Tibial artery (tissue), 4 donors: ENCODE data around the gene SORCS2.

Experiments used
- DNase-seq, 2 donors: peaks; one replicate each; pipeline ENCODE4 v3.0.0-alpha.2; 2019
- H3K27ac ChIP-seq, 2 donors: fragments of 200-600 bp; sonication (generic) in 1 of 2; 1 replicate in 1 of 2; 2 replicates in 1 of 2; pipeline ENCODE4 v1.5.1; 2018 to 2019; ENCODE audit warnings: mild to moderate bottlenecking in 1 of 2
- H3K27me3 ChIP-seq, 2 donors: fragments of 200-600 bp; sonication (generic) in 1 of 2; one replicate each; pipeline versions ENCODE4 v1.5.1 to v1.6.0; 2016 to 2019
- H3K36me3 ChIP-seq, 3 donors: fragments of 200-600 bp; sonication (generic) in 2 of 3; one replicate each; pipeline ENCODE4 v1.5.1; 2016 to 2019; ENCODE audit warnings: mild to moderate bottlenecking in 2 of 3
- H3K4me1 ChIP-seq, 4 donors: fragments of 200-600 bp; sonication (generic) in 2 of 4; 1 replicate in 3 of 4; 2 replicates in 1 of 4; pipeline ENCODE4 v1.5.1; 2016 to 2019
- H3K4me3 ChIP-seq, 2 donors: fragments of 200-600 bp; sonication (generic) in 1 of 2; 1 replicate in 1 of 2; 2 replicates in 1 of 2; pipeline ENCODE4 v1.5.1; 2018 to 2019; ENCODE audit warnings: mild to moderate bottlenecking in 2 of 2
- H3K9me3 ChIP-seq, 3 donors: fragments of 200-600 bp; sonication (generic) in 1 of 3; one replicate each; pipeline ENCODE4 v1.5.1; 2016 to 2019
- intact Hi-C: fragments of 100-400 bp; cut with DNase I; formaldehyde crosslinking; loops from one replicate; pipeline ENCODE4 v1.15.0; 2023; ENCODE audit warnings: low total_unique reads
- TF ChIP-seq, protein P1 (sequence below), 2 experiments: fragments of 200-600 bp in 1 of 2; fragments of 450-650 bp in 1 of 2; IDR thresholded peaks; one replicate each; pipeline ENCODE4 v1.5.1; 2017 to 2019; ENCODE audit warnings: antibody characterized with exemption in 2 of 2, mild to moderate bottlenecking in 1 of 2, moderate library complexity in 1 of 2

SORCS2 gene

DNA sequence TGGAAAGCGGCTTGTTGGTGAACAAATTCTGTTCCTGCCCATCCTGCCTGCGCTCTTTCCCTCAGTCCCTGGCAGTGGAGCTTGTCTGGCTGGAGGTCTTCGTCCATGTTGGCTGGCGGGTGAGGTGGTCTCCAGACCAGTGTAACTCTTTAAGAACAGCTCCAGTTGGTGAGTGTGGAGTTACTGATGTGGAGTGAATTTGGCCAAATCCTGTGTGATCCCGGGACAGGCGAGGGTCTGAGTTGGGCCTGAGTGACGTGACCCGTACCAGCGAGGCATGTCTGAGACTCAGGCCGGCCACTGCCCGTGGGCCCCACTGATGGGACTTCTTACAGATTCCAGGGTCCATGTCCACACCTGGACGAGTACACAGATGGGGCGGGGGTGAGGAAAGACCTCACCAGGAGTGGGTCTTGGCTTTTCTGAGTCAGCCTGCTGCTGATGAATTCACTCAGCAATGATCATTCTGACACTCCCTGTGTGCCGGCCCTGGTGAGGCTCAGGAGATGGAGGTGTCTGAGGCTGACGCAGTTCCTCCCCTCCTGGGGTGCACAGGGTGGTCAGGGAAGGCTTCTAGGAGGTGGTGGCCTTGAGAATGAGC lies 196.9 kb downstream of the SORCS2 start:
- Histone ChIP-seq H3K4me3 (no peak overlapping the region), H3K36me3 (no peaks in the 10 kb centered on the region), H3K4me1 (no peaks in the 10 kb centered on the region), H3K27me3 (peaks cover 0 to 20% of the 10 kb centered on the region in 2 donors), H3K27ac (no peak overlapping the region), H3K9me3 (no peaks in the 10 kb centered on the region)
- TF ChIP-seq, protein P1, sequence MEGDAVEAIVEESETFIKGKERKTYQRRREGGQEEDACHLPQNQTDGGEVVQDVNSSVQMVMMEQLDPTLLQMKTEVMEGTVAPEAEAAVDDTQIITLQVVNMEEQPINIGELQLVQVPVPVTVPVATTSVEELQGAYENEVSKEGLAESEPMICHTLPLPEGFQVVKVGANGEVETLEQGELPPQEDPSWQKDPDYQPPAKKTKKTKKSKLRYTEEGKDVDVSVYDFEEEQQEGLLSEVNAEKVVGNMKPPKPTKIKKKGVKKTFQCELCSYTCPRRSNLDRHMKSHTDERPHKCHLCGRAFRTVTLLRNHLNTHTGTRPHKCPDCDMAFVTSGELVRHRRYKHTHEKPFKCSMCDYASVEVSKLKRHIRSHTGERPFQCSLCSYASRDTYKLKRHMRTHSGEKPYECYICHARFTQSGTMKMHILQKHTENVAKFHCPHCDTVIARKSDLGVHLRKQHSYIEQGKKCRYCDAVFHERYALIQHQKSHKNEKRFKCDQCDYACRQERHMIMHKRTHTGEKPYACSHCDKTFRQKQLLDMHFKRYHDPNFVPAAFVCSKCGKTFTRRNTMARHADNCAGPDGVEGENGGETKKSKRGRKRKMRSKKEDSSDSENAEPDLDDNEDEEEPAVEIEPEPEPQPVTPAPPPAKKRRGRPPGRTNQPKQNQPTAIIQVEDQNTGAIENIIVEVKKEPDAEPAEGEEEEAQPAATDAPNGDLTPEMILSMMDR (IDR thresholded peaks at IDR 0.05): no peak
- intact Hi-C loops: no loop called here
- peak; percentile 9 to 60 for DNase-seq

DNA sequence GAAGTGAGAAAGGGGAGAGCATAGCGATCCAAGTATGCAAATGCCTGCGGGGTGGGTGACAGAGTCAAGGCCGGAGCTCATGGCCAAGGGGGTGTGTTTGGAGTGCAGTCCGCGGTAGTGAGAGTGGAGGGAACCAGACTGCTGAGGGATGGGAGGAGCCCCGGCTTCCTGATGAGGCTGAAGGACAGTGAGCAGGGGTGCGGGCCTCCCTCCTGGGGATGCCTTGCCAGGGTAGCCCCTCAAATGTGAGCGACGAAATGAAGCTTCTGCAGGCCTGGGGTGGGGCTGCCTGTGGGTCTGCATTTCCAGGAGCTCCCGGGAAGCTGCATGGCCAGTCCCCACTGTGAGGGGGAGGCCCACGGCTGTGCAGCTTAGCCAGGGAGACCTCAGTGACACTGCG lies 197.4 kb downstream of the SORCS2 start:
- peak; percentile 16 to 51 for DNase-seq

GRCh38 chr4:7390336-7390735 lies 198.0 kb downstream of the SORCS2 start:
- Histone ChIP-seq H3K36me3 (no peaks in the 10 kb centered on the region), H3K4me1 (no peaks in the 10 kb centered on the region), H3K9me3 (no peaks in the 10 kb centered on the region), H3K4me3 (no peak overlapping the region), H3K27ac (no peak overlapping the region), H3K27me3 (peaks cover 0 to 25% of the 10 kb centered on the region in 2 donors)
- peak in 1 of 2 donors; percentile 10 for DNase-seq
- TF ChIP-seq, protein P1 (IDR thresholded peaks at IDR 0.05): no peak
- intact Hi-C loops: no loop called here

More for the DNA sequence above, 197.4 kb downstream of the SORCS2 start:
- H3K36me3 ChIP-seq: no peaks in the 10 kb centered on the region
- H3K4me1 ChIP-seq: no peaks in the 10 kb centered on the region
- TF ChIP-seq, protein P1 (IDR thresholded peaks at IDR 0.05): no peak
- H3K27me3 ChIP-seq: peaks cover 0 to 24% of the 10 kb centered on the region in 2 donors
- H3K27ac ChIP-seq: no peak overlapping the region
- intact Hi-C loops: no loop called here
- H3K9me3 ChIP-seq: no peaks in the 10 kb centered on the region
- H3K4me3 ChIP-seq: no peak overlapping the region

GRCh38 chr4:7390906-7391636 lies 198.7 kb downstream of the SORCS2 start:
- intact Hi-C loops: no loop called here
- H3K27me3 ChIP-seq: peaks cover 0 to 30% of the 10 kb centered on the region in 2 donors
- TF ChIP-seq, protein P1 (IDR thresholded peaks at IDR 0.05): no peak

GRCh38 chr4:7391637-7392437 lies 199.5 kb downstream of the SORCS2 start:
- Histone ChIP-seq H3K4me3 (no peak overlapping the region), H3K27me3 (peaks cover 0 to 31% of the 10 kb centered on the region in 2 donors), H3K9me3 (no peaks in the 10 kb centered on the region), H3K36me3 (no peaks in the 10 kb centered on the region), H3K4me1 (no peaks in the 10 kb centered on the region), H3K27ac (no peak overlapping the region)
- TF ChIP-seq, protein P1 (IDR thresholded peaks at IDR 0.05): no peak
- intact Hi-C loops: no loop called here
- DNase-seq: peak in 1 of 2 donors; percentile 55

More at GRCh38 chr4:7390906-7391636, 198.7 kb downstream of the SORCS2 start:
- Histone ChIP-seq H3K4me3 (no peak overlapping the region), H3K36me3 (no peaks in the 10 kb centered on the region), H3K4me1 (no peaks in the 10 kb centered on the region), H3K9me3 (no peaks in the 10 kb centered on the region), H3K27ac (no peak overlapping the region)
- peak in 1 of 2 donors; percentile 15 for DNase-seq
